ENCODE measurements around the gene RAB1B.
"Not testable (repeated sequence)": the region's sequence is repeated elsewhere in the genome, so short reads cannot be mapped to it uniquely, and the experiment has no call there.

RAB1B gene

GRCh38 chr11:66243782-66244535, 24.5 kb upstream of the RAB1B start:
- no peak for TF ChIP-seq Cebpa-rat (IDR thresholded peaks at IDR 0.05)
- peak overlapping the region in 6 of 11 experiments; percentile 28 to 74 (median 58); a peak in 8 of 22 replicates for H3K9ac ChIP-seq

GRCh38 chr11:66247295-66247694, 21.1 kb upstream of the RAB1B start:
- no peak overlapping the region for H3K4me3 ChIP-seq
- H3K4me2 ChIP-seq, result peak overlapping the region in 1 of 11 experiments; percentile 3; a peak in 1 of 22 replicates
- H3K4me1 ChIP-seq, result peaks cover 18 to 61% (median 33%) of the 10 kb centered on the region in 10 experiments
- H4K20me1 ChIP-seq, result peaks cover 0 to 36% (median 1%) of the 10 kb centered on the region in 11 experiments; a peak in 8 of 22 replicates
- no peak for TF ChIP-seq Cebpa-rat (IDR thresholded peaks at IDR 0.05)
- H3K9me3 ChIP-seq (replicated peaks in 1 of 11), result no peaks in the 10 kb centered on the region
- no peak overlapping the region for H3K9ac ChIP-seq
- H3K36me3 ChIP-seq, result peaks cover 11 to 61% (median 30%) of the 10 kb centered on the region in 11 experiments; a peak in 17 of 22 replicates
- no peak overlapping the region for H3K27ac ChIP-seq
- no peaks in the 10 kb centered on the region for H3K27me3 ChIP-seq

More at GRCh38 chr11:66243782-66244535, 24.5 kb upstream of the RAB1B start:
- H4K20me1 ChIP-seq, result peaks cover 0 to 46% (median 10%) of the 10 kb centered on the region in 11 experiments; a peak in 10 of 22 replicates
- H3K9me3 ChIP-seq (replicated peaks in 1 of 11), result no peaks in the 10 kb centered on the region
- H3K4me3 ChIP-seq, result peak overlapping the region in 1 of 10 experiments; percentile 16; a peak in 2 of 20 replicates
- H3K27ac ChIP-seq, result peak overlapping the region in 5 of 11 experiments; percentile 33 to 78 (median 71); a peak in 10 of 22 replicates
- peaks cover 52 to 86% (median 64%) of the 10 kb centered on the region in 10 experiments for H3K4me1 ChIP-seq
- no peaks in the 10 kb centered on the region for H3K27me3 ChIP-seq
- peak overlapping the region; percentile 18 to 96 (median 82); a peak in 20 of 22 replicates for H3K4me2 ChIP-seq
- peaks cover 5 to 60% (median 16%) of the 10 kb centered on the region in 11 experiments; a peak in 13 of 22 replicates for H3K36me3 ChIP-seq

- H3K4me1 ChIP-seq, result peaks cover 13 to 61% (median 33%) of the 10 kb centered on the region in 10 experiments
- peak overlapping the region in 1 of 11 experiments; percentile 3; a peak in 1 of 22 replicates for H3K4me2 ChIP-seq
- peaks cover 11 to 61% (median 30%) of the 10 kb centered on the region in 11 experiments; a peak in 17 of 22 replicates for H3K36me3 ChIP-seq
- no peaks in the 10 kb centered on the region for H3K27me3 ChIP-seq
- H3K27ac ChIP-seq, result no peak overlapping the region
- peaks cover 0 to 31% (median 0%) of the 10 kb centered on the region in 11 experiments; a peak in 6 of 22 replicates for H4K20me1 ChIP-seq
- no peak overlapping the region for H3K9ac ChIP-seq
- TF ChIP-seq Cebpa-rat (IDR thresholded peaks at IDR 0.05), result no peak
- H3K9me3 ChIP-seq (replicated peaks in 1 of 11), result no peaks in the 10 kb centered on the region
- no peak overlapping the region for H3K4me3 ChIP-seq
These were observed 20.6 kb upstream of the RAB1B start for GRCh38 chr11:66247801-66248200.

- H3K4me3 ChIP-seq, result no peak overlapping the region
- no peaks in the 10 kb centered on the region for H3K9me3 ChIP-seq (replicated peaks in 1 of 11)
- H3K4me2 ChIP-seq, result no peak overlapping the region
- no peak for TF ChIP-seq Cebpa-rat (IDR thresholded peaks at IDR 0.05)
- H3K27ac ChIP-seq, result no peak overlapping the region
- H3K36me3 ChIP-seq, result peaks cover 11 to 56% (median 30%) of the 10 kb centered on the region in 11 experiments; a peak in 17 of 22 replicates
- H3K27me3 ChIP-seq, result no peaks in the 10 kb centered on the region
- H3K4me1 ChIP-seq, result peaks cover 2 to 61% (median 33%) of the 10 kb centered on the region in 10 experiments; a peak in 18 of 20 replicates
- no peak overlapping the region for H3K9ac ChIP-seq
- H4K20me1 ChIP-seq, result peaks cover 0 to 25% (median 0%) of the 10 kb centered on the region in 11 experiments; a peak in 2 of 22 replicates
These were observed 19.5 kb upstream of the RAB1B start for GRCh38 chr11:66248903-66249302.

GRCh38 chr11:66251809-66252208, 16.6 kb upstream of the RAB1B start:
- TF ChIP-seq Cebpa-rat (IDR thresholded peaks at IDR 0.05), result no peak
- Histone ChIP-seq H3K4me3 (no peak overlapping the region), H3K36me3 (peaks cover 11 to 38% (median 27%) of the 10 kb centered on the region in 11 experiments; a peak in 17 of 22 replicates), H4K20me1 (peaks cover 0 to 21% (median 0%) of the 10 kb centered on the region in 11 experiments; a peak in 1 of 22 replicates), H3K4me1 (peaks cover 1 to 67% (median 47%) of the 10 kb centered on the region in 10 experiments; a peak in 18 of 20 replicates), H3K4me2 (0 out of 22 replicates have a peak overlapping the region, but pooled peaks of 4 of the 11 experiments have one; percentile 11 to 90 (median 28)), H3K9me3 (replicated peaks in 1 of 11) (no peaks in the 10 kb centered on the region), H3K9ac (no peak overlapping the region), H3K27me3 (peaks cover 0 to 2% (median 0%) of the 10 kb centered on the region in 11 experiments; a peak in 2 of 22 replicates), H3K27ac (no peak overlapping the region)

GRCh38 chr11:66253081-66253480, 15.4 kb upstream of the RAB1B start:
- Histone ChIP-seq H3K4me2 (peak overlapping the region in 9 of 11 experiments; percentile 15 to 97 (median 88); a peak in 16 of 22 replicates), H3K9ac (peak overlapping the region in 5 of 11 experiments; percentile 1 to 62 (median 21); a peak in 4 of 22 replicates), H4K20me1 (peaks cover 0 to 12% (median 0%) of the 10 kb centered on the region in 11 experiments; a peak in 1 of 22 replicates), H3K27ac (peak overlapping the region in 3 of 11 experiments; percentile 36 to 45 (median 38); a peak in 4 of 22 replicates), H3K4me1 (peaks cover 6 to 66% (median 52%) of the 10 kb centered on the region in 10 experiments; a peak in 18 of 20 replicates), H3K36me3 (peaks cover 8 to 27% (median 19%) of the 10 kb centered on the region in 11 experiments; a peak in 14 of 22 replicates)
- not testable (repeated sequence) for H3K27me3 ChIP-seq; H3K9me3 ChIP-seq (replicated peaks in 1 of 11); H3K4me3 ChIP-seq

GRCh38 chr11:66258473-66258893, 10.0 kb upstream of the RAB1B start:
- H4K20me1 ChIP-seq, result peaks cover 0 to 41% (median 16%) of the 10 kb centered on the region in 11 experiments; a peak in 13 of 22 replicates
- no peak for TF ChIP-seq Cebpa-rat (IDR thresholded peaks at IDR 0.05)
- peak overlapping the region; percentile 75 to 91 (median 85) for H3K9ac ChIP-seq
- H3K27ac ChIP-seq, result peak overlapping the region in 10 of 11 experiments; percentile 61 to 82 (median 76); a peak in 17 of 22 replicates
- peaks cover 19 to 47% (median 36%) of the 10 kb centered on the region in 11 experiments; a peak in 21 of 22 replicates for H3K36me3 ChIP-seq
- H3K4me2 ChIP-seq, result peak overlapping the region; percentile 86 to 99 (median 95)
- H3K9me3 ChIP-seq (replicated peaks in 1 of 11), result no peaks in the 10 kb centered on the region
- H3K4me1 ChIP-seq, result peaks cover 11 to 49% (median 44%) of the 10 kb centered on the region in 10 experiments
- peak overlapping the region; percentile 75 to 96 (median 88) for H3K4me3 ChIP-seq
- peaks cover 0 to 8% (median 0%) of the 10 kb centered on the region in 11 experiments; a peak in 2 of 22 replicates for H3K27me3 ChIP-seq

- peaks cover 19 to 54% (median 42%) of the 10 kb centered on the region in 11 experiments; a peak in 21 of 22 replicates for H3K36me3 ChIP-seq
- H3K27me3 ChIP-seq, result peaks cover 0 to 8% (median 0%) of the 10 kb centered on the region in 11 experiments; a peak in 2 of 22 replicates
- TF ChIP-seq Cebpa-rat (IDR thresholded peaks at IDR 0.05), result no peak
- no peaks in the 10 kb centered on the region for H3K9me3 ChIP-seq (replicated peaks in 1 of 11)
- no peak overlapping the region for H3K4me3 ChIP-seq
- H3K4me2 ChIP-seq, result peak overlapping the region in 4 of 11 experiments; percentile 86 to 97 (median 96); a peak in 7 of 22 replicates
- H3K4me1 ChIP-seq, result peaks cover 11 to 42% (median 37%) of the 10 kb centered on the region in 10 experiments
- no peak overlapping the region for H3K27ac ChIP-seq
- peaks cover 0 to 49% (median 16%) of the 10 kb centered on the region in 11 experiments; a peak in 13 of 22 replicates for H4K20me1 ChIP-seq
- peak overlapping the region in 4 of 11 experiments; percentile 1 to 91 (median 46); a peak in 5 of 22 replicates for H3K9ac ChIP-seq
These were observed 9.2 kb upstream of the RAB1B start for GRCh38 chr11:66259225-66259624.
